Ishikawa (cell line): ENCODE measurements around the gene SFTPD.

Experiments
- EP300 ChIP-seq: IDR thresholded peaks from 2 replicates; pipeline ENCODE4 v1.6.1; 2012; ENCODE audit warnings: borderline replicate concordance
- MAX ChIP-seq: IDR thresholded peaks from 2 replicates; pipeline ENCODE4 v1.6.1; 2012
- NFIC ChIP-seq: IDR thresholded peaks from 2 replicates; pipeline ENCODE4 v1.6.1; 2012
- RAD21 ChIP-seq: IDR thresholded peaks from 2 replicates; pipeline ENCODE4 v1.6.1; 2012; ENCODE audit warnings: low read depth
- TAF1 ChIP-seq: IDR thresholded peaks from 2 replicates; pipeline ENCODE4 v1.6.1; 2012; ENCODE audit warnings: low read depth, mild to moderate bottlenecking
- TCF12 ChIP-seq: IDR thresholded peaks from 2 replicates; pipeline ENCODE4 v1.6.1; 2012; ENCODE audit warnings: low read depth

- no peak for TF ChIP-seq RAD21
- no peak for TF ChIP-seq TAF1
- no peak for TF ChIP-seq TCF12
- TF ChIP-seq NFIC: no peak
- no peak for TF ChIP-seq EP300
- no peak for TF ChIP-seq MAX
Measured at GRCh38 chr10:79927111-79927828, 21.6 kb downstream of the SFTPD start.
